Rectal smooth muscle tissue (tissue), 1 donor: ENCODE results near the gene PCDHA5.
"Not testable (repeated sequence)": the region's sequence is repeated elsewhere in the genome, so short reads cannot be mapped to it uniquely, and the experiment has no call there.

Source experiments
- H3K27ac ChIP-seq: one replicate; pipeline ENCODE4 v1.7.0; 2013; ENCODE audit warnings: low read depth, low read length, inconsistent platforms
- H3K27me3 ChIP-seq: one replicate; pipeline ENCODE4 v1.7.0; 2013; ENCODE audit warnings: low read length; ENCODE audit not compliant: control insufficient read depth, insufficient read depth
- H3K36me3 ChIP-seq: one replicate; pipeline ENCODE4 v1.7.0; 2013; ENCODE audit warnings: low read length; ENCODE audit not compliant: control insufficient read depth, insufficient read depth
- H3K4me1 ChIP-seq: one replicate; pipeline ENCODE4 v1.7.0; 2013; ENCODE audit warnings: low read length; ENCODE audit not compliant: control insufficient read depth, insufficient read depth
- H3K4me3 ChIP-seq: one replicate; pipeline ENCODE4 v1.7.0; 2013; ENCODE audit warnings: low read length
- H3K9ac ChIP-seq: one replicate; pipeline ENCODE4 v1.7.0; 2013; ENCODE audit warnings: low read length

PCDHA5 gene

DNA sequence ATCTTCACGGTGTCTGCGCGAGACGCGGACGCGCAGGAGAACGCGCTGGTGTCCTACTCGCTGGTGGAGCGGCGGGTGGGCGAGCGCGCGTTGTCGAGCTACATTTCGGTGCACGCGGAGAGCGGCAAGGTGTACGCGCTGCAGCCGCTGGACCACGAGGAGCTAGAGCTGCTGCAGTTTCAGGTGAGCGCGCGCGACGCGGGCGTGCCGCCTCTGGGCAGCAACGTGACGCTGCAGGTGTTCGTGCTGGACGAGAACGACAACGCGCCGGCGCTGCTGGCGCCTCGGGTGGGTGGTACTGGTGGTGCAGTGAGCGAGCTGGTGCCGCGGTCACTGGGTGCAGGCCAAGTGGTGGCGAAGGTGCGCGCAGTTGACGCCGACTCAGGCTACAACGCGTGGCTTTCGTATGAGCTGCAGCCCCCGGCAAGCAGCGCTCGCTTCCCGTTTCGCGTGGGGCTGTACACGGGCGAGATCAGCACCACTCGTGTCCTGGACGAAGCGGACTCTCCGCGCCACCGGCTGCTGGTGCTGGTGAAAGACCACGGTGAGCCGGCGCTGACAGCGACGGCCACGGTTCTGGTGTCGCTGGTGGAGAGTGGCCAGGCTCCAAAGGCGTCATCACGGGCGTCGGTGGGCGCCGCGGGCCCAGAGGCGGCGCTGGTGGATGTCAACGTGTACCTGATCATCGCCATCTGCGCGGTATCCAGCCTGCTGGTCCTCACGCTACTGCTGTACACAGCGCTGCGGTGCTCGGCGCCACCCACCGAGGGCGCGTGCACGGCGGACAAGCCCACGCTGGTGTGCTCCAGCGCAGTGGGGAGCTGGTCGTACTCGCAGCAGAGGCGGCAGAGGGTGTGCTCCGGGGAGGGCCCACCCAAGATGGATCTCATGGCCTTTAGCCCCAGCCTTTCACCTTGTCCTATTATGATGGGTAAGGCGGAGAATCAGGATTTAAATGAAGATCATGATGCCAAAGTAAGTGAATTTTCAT, 8.4 kb downstream of the PCDHA5 start:
- not testable (repeated sequence) for H3K36me3 ChIP-seq, H3K27ac ChIP-seq, H3K4me1 ChIP-seq, H3K4me3 ChIP-seq, H3K9ac ChIP-seq, H3K27me3 ChIP-seq

DNA sequence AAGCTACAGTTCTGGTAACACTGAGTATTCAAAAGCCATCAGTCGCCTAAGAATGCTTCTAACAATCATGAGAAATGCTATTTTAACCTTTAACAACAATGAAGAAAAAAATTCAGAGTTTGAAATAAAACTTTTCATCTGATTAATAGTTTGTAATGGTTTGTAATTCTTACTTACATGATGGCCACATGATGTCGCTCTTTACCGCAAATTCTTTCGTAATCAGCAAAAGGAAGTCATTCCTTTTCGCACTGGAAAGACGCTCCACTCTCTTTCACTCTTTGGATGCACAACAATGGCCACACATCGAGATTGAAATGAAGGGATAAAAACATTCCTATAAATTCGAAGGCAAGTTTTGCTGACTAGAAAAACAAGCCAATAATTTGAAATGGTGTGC, 12.6 kb downstream of the PCDHA5 start, which contains the start of gene PCDHA7:
PCDHA7 (plus strand) TSS at position 277 of the 400 bp plus-strand sequence; CDS start at position 392, 115 bp downstream.
- Histone ChIP-seq H3K36me3 (no peaks in the 10 kb centered on the region), H3K4me3 (no peak within 1 kb of the TSS), H3K4me1 (no peaks in the 10 kb centered on the region), H3K27me3 (peaks cover 2% of the 10 kb centered on the region), H3K9ac (no peak within 1 kb of the TSS), H3K27ac (no peak within 1 kb of the TSS)

DNA sequence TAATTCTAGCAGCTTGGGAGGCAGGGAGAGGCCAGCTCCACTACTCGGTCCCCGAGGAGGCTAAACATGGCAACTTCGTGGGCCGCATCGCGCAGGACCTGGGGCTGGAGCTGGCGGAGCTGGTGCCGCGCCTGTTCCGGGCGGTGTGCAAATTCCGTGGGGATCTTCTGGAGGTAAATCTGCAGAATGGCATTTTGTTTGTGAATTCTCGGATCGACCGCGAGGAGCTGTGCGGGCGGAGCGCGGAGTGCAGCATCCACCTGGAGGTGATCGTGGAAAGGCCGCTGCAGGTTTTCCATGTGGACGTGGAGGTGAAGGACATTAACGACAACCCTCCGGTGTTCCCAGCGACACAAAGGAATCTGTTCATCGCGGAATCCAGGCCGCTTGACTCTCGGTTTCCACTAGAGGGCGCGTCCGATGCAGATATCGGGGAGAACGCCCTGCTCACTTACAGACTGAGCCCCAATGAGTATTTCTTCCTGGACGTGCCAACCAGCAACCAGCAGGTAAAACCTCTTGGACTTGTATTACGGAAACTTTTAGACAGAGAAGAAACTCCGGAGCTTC, 13.1 kb downstream of the PCDHA5 start:
- H3K4me1 ChIP-seq, H3K9ac ChIP-seq, H3K36me3 ChIP-seq, H3K4me3 ChIP-seq, H3K27me3 ChIP-seq, H3K27ac ChIP-seq: not testable (repeated sequence)

DNA sequence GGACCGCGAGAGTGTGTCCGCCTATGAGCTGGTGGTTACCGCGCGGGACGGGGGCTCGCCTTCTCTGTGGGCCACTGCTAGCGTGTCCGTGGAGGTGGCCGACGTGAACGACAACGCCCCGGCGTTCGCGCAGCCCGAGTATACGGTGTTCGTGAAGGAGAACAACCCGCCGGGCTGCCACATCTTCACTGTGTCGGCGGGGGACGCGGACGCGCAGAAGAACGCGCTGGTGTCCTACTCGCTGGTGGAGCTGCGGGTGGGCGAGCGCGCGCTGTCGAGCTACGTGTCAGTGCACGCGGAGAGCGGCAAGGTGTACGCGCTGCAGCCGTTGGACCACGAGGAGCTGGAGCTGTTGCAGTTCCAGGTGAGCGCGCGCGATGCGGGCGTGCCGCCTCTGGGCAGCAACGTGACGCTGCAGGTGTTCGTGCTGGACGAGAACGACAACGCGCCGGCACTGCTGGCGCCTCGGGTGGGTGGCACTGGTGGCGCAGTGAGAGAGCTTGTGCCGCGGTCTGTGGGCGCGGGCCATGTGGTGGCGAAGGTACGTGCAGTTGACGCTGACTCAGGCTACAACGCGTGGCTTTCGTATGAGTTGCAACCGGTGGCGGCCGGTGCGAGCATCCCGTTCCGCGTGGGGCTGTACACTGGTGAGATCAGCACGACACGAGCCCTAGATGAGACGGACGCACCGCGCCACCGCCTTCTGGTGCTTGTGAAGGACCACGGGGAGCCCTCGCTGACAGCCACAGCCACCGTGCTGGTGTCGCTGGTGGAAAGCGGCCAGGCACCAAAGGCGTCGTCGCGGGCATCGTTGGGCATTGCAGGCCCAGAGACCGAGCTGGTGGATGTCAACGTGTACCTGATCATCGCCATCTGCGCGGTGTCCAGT, 14.5 kb downstream of the PCDHA5 start:
- peaks cover 2% of the 10 kb centered on the region for H3K27me3 ChIP-seq
- no peak overlapping the region for H3K9ac ChIP-seq
- no peak overlapping the region for H3K4me3 ChIP-seq
- no peak overlapping the region for H3K27ac ChIP-seq
- H3K36me3 ChIP-seq: no peaks in the 10 kb centered on the region
- H3K4me1 ChIP-seq: no peaks in the 10 kb centered on the region

DNA sequence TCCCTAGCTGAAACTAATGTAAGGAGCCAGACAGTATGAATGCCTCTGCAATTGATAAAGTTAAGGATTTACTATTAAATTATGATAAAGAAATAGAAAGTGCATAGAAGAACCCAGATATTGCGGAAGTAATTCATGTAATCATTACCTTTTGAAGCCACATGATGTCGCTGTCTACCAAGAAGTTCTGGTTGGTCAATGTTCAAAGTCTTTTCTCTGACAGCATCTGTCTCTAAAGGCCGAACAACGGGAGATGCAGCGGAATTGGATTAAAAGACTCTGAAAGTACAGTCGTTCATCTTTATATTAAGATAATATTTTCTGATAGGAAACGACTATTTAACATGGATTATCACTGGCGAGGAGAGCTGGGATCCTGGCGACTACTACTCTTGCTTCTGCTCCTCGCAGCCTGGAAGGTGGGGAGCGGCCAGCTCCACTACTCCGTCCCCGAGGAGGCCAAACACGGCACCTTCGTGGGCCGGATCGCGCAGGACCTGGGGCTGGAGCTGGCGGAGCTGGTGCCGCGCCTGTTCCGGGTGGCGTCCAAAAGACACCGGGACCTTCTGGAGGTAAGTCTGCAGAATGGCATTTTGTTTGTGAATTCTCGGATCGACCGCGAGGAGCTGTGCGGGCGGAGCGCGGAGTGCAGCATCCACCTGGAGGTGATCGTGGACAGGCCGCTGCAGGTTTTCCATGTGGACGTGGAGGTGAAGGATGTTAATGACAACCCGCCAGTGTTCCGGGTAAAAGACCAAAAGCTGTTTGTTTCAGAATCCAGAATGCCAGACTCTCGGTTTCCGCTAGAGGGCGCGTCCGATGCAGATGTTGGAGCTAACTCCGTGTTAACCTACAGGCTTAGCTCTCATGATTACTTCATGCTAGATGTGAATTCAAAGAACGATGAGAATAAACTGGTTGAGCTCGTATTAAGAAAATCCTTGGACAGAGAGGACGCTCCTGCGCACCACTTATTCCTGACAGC, 19.9 kb downstream of the PCDHA5 start, which contains the start of gene PCDHA8:
PCDHA8 (plus strand) TSS at position 210 of the 985 bp plus-strand sequence; CDS start at position 345, 135 bp downstream.
- H3K27ac ChIP-seq: no peak within 1 kb of the TSS
- H3K9ac ChIP-seq: no peak within 1 kb of the TSS
- no peak within 1 kb of the TSS for H3K4me3 ChIP-seq
- H3K27me3 ChIP-seq: peaks cover 1% of the 10 kb centered on the region
- H3K4me1 ChIP-seq: no peaks in the 10 kb centered on the region
- no peaks in the 10 kb centered on the region for H3K36me3 ChIP-seq

DNA sequence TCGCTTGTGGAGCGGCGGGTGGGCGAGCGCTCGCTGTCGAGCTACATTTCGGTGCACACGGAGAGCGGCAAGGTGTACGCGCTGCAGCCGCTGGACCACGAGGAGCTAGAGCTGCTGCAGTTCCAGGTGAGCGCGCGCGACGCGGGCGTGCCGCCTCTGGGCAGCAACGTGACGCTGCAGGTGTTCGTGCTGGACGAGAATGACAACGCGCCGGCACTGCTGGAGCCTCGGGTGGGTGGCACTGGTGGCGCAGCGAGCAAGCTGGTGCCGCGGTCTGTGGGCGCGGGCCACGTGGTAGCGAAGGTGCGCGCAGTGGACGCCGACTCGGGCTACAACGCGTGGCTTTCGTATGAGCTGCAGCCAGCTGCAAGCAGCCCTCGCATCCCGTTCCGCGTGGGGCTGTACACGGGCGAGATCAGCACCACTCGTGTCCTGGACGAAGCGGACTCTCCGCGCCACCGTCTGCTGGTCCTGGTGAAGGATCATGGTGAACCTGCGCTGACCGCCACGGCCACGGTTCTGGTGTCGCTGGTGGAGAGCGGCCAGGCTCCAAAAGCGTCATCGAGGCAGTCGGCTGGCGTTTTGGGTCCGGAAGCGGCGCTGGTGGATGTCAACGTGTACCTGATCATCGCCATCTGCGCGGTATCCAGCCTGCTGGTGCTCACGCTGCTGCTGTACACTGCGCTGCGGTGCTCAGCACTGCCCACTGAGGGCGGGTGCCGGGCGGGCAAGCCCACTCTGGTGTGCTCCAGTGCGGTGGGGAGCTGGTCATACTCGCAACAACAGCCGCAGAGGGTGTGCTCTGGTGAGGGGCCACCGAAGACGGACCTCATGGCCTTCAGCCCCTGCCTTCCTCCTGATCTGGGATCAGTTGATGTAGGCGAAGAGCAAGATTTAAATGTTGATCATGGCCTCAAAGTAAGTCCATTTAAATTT, 21.7 kb downstream of the PCDHA5 start:
- no peaks in the 10 kb centered on the region for H3K27me3 ChIP-seq

DNA sequence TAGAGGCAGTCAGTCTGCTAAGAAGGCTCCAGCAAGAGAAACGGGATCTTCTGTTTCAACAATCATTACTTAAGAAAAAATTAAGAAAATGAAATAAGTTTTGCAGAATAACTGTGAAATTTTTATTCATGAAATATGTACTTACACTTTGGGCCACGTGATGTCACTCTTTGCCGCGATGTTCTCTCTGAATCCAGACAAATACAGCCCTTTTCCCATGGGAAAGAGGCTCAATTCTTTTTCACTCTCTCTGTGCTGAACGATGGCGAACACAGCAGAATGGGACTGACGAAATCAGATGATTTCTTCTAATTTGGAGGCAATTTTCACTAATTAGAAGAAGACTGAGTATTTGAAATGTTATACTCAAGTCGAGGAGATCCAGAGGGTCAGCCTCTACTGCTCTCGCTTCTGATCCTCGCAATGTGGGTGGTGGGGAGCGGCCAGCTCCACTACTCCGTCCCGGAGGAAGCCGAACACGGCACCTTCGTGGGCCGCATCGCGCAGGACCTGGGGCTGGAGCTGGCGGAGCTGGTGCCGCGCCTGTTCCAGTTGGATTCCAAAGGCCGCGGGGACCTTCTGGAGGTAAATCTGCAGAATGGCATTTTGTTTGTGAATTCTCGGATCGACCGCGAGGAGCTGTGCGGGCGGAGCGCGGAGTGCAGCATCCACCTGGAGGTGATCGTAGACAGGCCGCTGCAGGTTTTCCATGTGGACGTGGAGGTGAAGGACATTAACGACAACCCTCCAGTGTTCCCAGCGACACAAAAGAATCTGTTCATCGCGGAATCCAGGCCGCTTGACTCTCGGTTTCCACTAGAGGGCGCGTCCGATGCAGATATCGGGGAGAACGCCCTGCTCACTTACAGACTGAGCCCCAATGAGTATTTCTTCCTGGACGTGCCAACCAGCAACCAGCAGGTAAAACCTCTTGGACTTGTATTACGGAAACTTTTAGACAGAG, 27.0 kb downstream of the PCDHA5 start, which contains the start of gene PCDHA9:
PCDHA9 (plus strand) TSS at position 244 of the 964 bp plus-strand sequence; CDS start at position 358, 114 bp downstream.
- not testable (repeated sequence) for H3K4me3 ChIP-seq, H3K27me3 ChIP-seq, H3K36me3 ChIP-seq, H3K9ac ChIP-seq, H3K4me1 ChIP-seq, H3K27ac ChIP-seq

More for the DNA sequence above, 21.7 kb downstream of the PCDHA5 start:
- no peak overlapping the region for H3K27ac ChIP-seq
- no peak overlapping the region for H3K4me3 ChIP-seq
- no peaks in the 10 kb centered on the region for H3K36me3 ChIP-seq
- no peaks in the 10 kb centered on the region for H3K4me1 ChIP-seq
- H3K9ac ChIP-seq: no peak overlapping the region

DNA sequence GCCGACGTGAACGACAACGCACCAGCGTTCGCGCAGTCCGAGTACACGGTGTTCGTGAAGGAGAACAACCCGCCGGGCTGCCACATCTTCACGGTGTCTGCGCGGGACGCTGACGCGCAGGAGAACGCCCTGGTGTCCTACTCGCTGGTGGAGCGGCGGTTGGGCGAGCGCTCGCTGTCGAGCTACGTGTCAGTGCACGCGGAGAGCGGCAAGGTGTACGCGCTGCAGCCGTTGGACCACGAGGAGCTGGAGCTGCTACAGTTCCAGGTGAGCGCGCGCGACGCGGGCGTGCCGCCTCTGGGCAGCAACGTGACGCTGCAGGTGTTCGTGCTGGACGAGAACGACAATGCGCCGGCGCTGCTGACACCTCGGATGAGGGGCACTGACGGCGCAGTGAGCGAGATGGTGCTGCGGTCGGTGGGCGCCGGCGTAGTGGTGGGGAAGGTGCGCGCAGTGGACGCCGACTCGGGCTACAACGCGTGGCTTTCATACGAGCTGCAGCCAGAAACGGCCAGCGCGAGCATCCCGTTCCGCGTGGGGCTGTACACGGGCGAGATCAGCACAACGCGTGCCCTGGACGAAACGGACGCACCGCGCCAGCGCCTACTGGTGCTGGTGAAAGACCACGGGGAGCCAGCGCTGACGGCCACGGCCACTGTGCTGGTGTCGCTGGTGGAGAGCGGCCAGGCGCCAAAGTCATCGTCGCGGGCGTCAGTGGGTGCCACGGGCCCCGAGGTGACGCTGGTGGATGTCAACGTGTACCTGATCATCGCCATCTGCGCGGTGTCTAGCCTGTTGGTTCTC, 28.6 kb downstream of the PCDHA5 start:
- not testable (repeated sequence) for H3K4me3 ChIP-seq

DNA sequence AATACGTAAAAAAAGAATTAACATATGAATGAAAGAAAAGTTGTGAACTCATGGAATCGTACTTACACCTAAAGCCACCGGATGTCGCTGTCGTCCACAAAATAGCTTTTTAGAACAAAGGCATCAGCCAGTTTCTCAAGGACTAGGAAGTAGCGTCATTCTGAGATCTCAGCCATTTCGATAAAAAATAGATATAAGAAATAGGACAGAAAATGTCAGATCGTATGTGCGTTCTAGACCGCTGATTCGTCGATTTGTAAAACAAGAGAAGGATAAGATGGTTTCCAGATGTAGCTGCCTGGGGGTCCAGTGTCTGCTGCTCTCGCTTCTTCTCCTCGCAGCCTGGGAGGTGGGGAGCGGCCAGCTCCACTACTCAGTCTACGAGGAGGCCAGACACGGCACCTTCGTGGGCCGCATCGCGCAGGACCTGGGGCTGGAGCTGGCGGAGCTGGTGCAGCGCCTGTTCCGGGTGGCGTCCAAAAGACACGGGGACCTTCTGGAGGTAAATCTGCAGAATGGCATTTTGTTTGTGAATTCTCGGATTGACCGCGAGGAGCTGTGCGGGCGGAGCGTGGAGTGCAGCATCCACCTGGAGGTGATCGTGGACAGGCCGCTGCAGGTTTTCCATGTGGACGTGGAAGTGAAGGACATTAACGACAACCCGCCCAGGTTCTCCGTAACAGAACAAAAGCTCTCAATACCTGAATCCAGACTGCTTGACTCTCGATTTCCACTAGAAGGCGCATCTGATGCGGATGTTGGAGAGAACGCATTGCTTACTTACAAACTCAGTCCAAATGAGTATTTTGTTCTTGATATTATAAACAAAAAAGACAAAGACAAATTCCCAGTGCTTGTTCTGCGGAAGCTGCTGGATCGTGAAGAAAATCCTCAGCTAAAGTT, 34.6 kb downstream of the PCDHA5 start, which contains the start of gene PCDHA10:
PCDHA10 (plus strand) TSS at position 126 of the 903 bp plus-strand sequence; CDS start at position 278, 152 bp downstream.
- H3K27ac ChIP-seq: no peak within 1 kb of the TSS
- no peak within 1 kb of the TSS for H3K9ac ChIP-seq
- H3K4me3 ChIP-seq: no peak within 1 kb of the TSS
- H3K4me1 ChIP-seq: no peaks in the 10 kb centered on the region
- H3K36me3 ChIP-seq: no peaks in the 10 kb centered on the region
- H3K27me3 ChIP-seq: no peaks in the 10 kb centered on the region

More for the DNA sequence above, 28.6 kb downstream of the PCDHA5 start:
- not testable (repeated sequence) for H3K9ac ChIP-seq, H3K36me3 ChIP-seq, H3K27ac ChIP-seq, H3K4me1 ChIP-seq, H3K27me3 ChIP-seq
